ENCODE measurements around the gene FBXL17. TPM values are rescaled to one million over a fixed set of nuclear protein-coding genes. Genes with fewer than 3 reads are reported as not detected.
"Not testable (repeated sequence)": the region's sequence is repeated elsewhere in the genome, so short reads cannot be mapped to it uniquely, and the experiment has no call there.

FBXL17 gene
- 1 to 10 TPM; 5.0 to 6.0 TPM for total RNA-seq

- CTCF ChIA-PET: no interaction called here
- POLR2A ChIA-PET: interaction anchor here (0.6 to 1.2 kb wide), 2 partner anchors 12 to 914 kb away, joined by 4 to 11 read pairs; no protein-coding TSS in a partner anchor
Observed at GRCh38 chr5:108381954-108382783, at the start of gene FBXL17. Gene FBXL17, minus strand, starts transcription at chr5:108382098.

- CTCF ChIA-PET: no interaction called here
- POLR2A ChIA-PET: no interaction called here
Observed at GRCh38 chr5:108430931-108431608, 49.2 kb upstream of the FBXL17 start.

GRCh38 chr5:108421713-108422112 is 39.8 kb upstream of the FBXL17 start:
- ChIA-PET POLR2A (no interaction called here), CTCF (no interaction called here)

GRCh38 chr5:108420755-108421154 is 38.9 kb upstream of the FBXL17 start:
- ChIA-PET POLR2A (no interaction called here), CTCF (no interaction called here)

GRCh38 chr5:108420158-108420557 is 38.3 kb upstream of the FBXL17 start:
- ChIA-PET CTCF (no interaction called here), POLR2A (no interaction called here)

GRCh38 chr5:108418197-108418596 is 36.3 kb upstream of the FBXL17 start:
- ChIA-PET POLR2A (no interaction called here), CTCF (no interaction called here)

GRCh38 chr5:108417166-108417670 is 35.3 kb upstream of the FBXL17 start:
- CTCF ChIA-PET: no interaction called here
- POLR2A ChIA-PET: no interaction called here

GRCh38 chr5:108415726-108416125 is 33.8 kb upstream of the FBXL17 start:
- ChIA-PET POLR2A (no interaction called here), CTCF (no interaction called here)

GRCh38 chr5:108409786-108410185 is 27.9 kb upstream of the FBXL17 start:
- ChIA-PET POLR2A (no interaction called here), CTCF (interaction anchor here (0.6 kb wide), 1 partner anchor 799 kb away, joined by 3 read pairs; no protein-coding TSS in a partner anchor)

GRCh38 chr5:108405201-108405600 is 23.3 kb upstream of the FBXL17 start:
- POLR2A ChIA-PET, CTCF ChIA-PET: not testable (repeated sequence)

- CTCF ChIA-PET: no interaction called here
- POLR2A ChIA-PET: no interaction called here
Observed at GRCh38 chr5:108398964-108399363, 17.1 kb upstream of the FBXL17 start.

- POLR2A ChIA-PET, CTCF ChIA-PET: not testable (repeated sequence)
Observed at GRCh38 chr5:108396837-108397236, 14.9 kb upstream of the FBXL17 start.

GRCh38 chr5:108387758-108388157 is 5.9 kb upstream of the FBXL17 start:
- CTCF ChIA-PET: no interaction called here
- POLR2A ChIA-PET: no interaction called here

GRCh38 chr5:108386345-108387061 is 4.6 kb upstream of the FBXL17 start:
- POLR2A ChIA-PET: no interaction called here

GRCh38 chr5:108384741-108385140 is 2.8 kb upstream of the FBXL17 start:
- POLR2A ChIA-PET: no interaction called here
- CTCF ChIA-PET: interaction anchor here (0.5 to 0.8 kb wide), 2 partner anchors 26 to 389 kb away, joined by 3 read pairs; no protein-coding TSS in a partner anchor

More at GRCh38 chr5:108386345-108387061, 4.6 kb upstream of the FBXL17 start:
- CTCF ChIA-PET: no interaction called here

- ChIA-PET POLR2A (interaction anchor here (0.6 to 1.2 kb wide), 2 partner anchors 11 to 915 kb away, joined by 4 to 11 read pairs; no protein-coding TSS in a partner anchor), CTCF (no interaction called here)
Observed at GRCh38 chr5:108382784-108383330, 959 bp upstream of the FBXL17 start.

GRCh38 chr5:108381350-108381953 is 446 bp downstream of the FBXL17 start:
- ChIA-PET CTCF (no interaction called here), POLR2A (interaction anchor here (1.2 kb wide), 1 partner anchor 13 kb away, joined by 11 read pairs; no protein-coding TSS in a partner anchor)

GRCh38 chr5:108380531-108381349 is 1.2 kb downstream of the FBXL17 start:
- CTCF ChIA-PET: no interaction called here
- POLR2A ChIA-PET: interaction anchor here (0.5 kb wide), 1 partner anchor 1149 kb away, joined by 3 read pairs; no protein-coding TSS in a partner anchor
